SHP77 treated with DMSO at 0.1 percent for 48 hours (cell line): ENCODE data around the gene LRP1B.
"Not testable (repeated sequence)": the region's sequence is repeated elsewhere in the genome, so short reads cannot be mapped to it uniquely, and the experiment has no call there.

ENCODE experiments used
- DNase-seq: peaks from one replicate; lab custom pipeline; 2025; lab: John Stamatoyannopoulos, UW

LRP1B gene

DNA sequence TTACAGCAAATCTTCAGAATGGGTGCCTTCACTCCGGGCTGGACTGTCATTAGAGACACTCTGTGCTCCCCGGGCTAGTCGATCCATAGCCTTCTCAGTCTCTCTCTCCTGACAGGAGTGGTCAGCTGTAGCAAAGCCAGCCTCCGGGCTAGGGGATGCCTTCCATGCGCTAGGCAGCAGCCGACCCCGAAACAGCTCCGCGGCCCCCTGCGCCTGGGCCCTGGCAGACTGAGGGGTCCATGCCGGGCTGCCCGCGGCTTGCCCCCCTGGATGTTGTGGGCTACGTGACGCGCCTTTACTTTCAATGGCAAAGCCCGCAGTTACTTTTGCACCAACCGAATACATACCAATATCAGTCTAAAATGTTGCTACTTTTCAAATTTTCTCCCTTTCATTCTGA lies 1447.2 kb downstream of the LRP1B start:
- no peak for DNase-seq

DNA sequence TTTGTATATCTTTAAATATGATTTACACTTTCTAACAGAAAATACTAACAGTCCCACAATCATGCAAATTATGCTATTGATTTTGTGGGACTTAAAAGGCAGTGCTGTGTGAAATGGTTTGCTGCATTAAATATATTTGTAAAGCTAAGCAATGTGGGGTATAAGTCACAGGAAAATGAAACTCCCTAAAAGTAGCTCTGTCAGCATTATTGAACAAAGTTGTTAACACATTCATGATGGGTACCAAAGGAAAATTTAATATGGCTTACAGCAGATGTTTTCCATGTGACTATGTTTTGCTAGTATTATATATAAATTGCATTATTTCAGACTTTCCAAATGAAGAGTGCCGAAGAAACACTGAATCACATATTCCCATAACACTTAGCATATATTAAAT lies 1450.0 kb downstream of the LRP1B start:
- no peak for DNase-seq

GRCh38 chr2:140679752-140680151 lies 1451.1 kb downstream of the LRP1B start:
- no peak for DNase-seq

GRCh38 chr2:140669911-140670310 lies 1460.9 kb downstream of the LRP1B start:
- DNase-seq = no peak

DNA sequence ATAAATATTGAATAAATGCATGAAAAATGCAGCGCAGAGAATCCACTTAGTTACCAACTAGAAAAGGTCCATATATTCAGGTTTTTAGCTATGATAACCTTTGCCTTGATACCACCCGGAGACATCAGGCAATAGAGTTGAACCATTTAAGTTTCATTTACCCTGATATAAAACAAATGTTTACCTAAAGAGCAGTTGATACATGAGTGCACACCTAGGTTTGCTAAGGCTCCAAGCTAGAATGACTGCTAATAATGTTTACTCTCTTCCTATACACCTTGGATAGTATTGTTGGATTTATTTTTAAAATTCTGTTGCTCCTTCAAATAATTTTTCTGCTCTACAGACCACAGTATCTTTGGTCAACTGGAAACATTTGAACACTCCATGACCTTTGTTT lies 1463.6 kb downstream of the LRP1B start:
- DNase-seq = no peak

- no peak for DNase-seq
Measured at GRCh38 chr2:140662504-140662903, 1468.3 kb downstream of the LRP1B start.

- no peak for DNase-seq
Measured at GRCh38 chr2:140658760-140659692, 1471.8 kb downstream of the LRP1B start.

DNA sequence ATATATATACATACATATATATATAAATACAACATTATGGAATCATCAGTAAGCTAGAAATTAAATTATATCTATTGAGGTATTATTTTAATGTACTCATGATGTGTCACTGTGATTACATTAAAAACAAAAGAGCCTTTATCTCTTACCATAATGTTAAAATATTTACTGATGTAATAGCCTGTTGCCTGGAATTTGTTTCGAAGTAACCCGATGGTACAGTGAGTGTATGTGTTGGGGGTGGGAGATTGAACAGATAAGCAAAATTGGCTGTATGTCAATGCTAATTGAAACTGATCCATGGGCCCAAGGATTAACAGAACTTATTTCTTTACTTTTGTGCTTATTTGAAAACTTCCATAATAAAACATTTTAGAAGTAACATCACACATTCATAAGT lies 1473.2 kb downstream of the LRP1B start:
- DNase-seq = no peak

GRCh38 chr2:140654565-140654964 lies 1476.3 kb downstream of the LRP1B start:
- no peak for DNase-seq

- DNase-seq = no peak
Measured at GRCh38 chr2:140650825-140651224, 1480.0 kb downstream of the LRP1B start.

GRCh38 chr2:140650134-140650533 lies 1480.7 kb downstream of the LRP1B start:
- not testable (repeated sequence) for DNase-seq

DNA sequence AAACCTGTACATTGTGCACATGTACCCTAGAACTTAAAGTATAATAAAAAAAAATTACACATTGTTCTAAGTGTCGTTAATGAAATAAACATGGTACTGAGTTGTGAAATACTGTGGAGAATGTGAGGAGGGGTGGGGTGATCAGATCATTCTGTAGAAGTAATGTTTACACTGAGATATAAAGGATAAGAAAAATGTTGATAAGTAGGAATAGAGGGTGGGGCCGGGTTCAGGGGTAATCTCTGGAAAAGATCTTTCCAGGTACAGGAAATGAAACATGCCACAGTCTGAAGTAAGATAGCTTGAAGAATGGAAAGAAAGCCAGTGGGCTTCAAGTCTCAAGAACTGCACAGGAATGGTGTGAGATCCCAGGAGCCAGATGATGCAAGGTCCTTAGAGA lies 1482.4 kb downstream of the LRP1B start:
- no peak for DNase-seq

DNA sequence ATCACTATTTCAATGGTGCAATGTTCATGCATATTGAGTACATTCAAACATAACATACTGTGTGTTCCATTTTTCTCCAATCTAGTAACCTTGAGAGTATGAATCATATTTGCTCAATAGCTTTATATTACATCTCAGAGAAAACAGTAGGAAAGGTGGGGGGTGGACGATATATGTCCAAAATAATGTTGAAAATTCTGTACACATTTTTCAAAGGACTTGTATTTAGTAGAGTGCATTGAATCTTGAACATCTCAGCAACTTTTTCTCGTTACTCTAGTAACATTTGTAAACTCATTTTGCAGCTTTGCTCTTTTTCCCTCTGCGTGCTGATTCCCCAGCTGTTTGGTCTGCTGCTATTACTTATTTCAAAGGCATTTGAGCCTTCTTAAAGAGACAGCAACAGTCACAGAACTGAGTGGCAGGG lies 1487.0 kb downstream of the LRP1B start:
- no peak for DNase-seq

GRCh38 chr2:140641163-140641562 lies 1489.7 kb downstream of the LRP1B start:
- no peak for DNase-seq

DNA sequence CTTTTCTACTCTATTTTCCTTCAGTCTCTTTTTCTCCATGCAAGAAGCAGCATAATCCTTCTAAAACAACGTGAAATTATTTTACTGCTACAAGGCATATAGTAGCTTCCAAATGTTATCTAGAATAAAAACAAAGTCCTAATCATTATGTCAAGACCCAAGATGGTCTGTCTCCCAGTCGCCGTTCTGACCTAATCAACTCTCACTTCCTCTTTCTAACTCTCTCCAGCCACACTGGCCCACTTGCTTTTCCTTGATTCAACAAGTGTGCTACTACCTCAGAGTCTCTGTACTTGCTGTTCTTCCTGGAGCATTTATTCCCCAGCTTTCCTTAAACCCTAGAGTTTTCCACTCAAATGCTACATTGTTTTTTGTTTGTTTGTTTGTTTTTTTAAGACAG lies 1491.2 kb downstream of the LRP1B start:
- DNase-seq = no peak

DNA sequence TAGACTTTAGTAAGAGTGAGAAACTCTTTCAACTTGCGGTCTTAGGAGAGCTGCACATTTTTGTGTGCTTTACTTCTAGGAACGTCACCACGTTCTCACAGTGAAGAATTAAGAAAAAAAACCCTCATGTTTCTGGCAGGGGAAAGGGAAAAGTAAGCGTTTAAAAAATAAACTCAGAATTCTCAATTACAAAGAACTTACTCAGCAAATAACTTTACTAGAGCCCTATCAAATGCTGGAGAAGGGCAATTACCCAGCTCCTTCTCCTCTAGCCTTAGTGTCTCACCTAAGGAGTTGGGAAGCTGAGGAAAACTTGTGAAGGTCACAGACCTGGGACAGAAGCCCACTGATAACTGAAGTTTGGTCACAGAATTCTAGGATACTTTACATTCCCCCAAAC lies 1500.3 kb downstream of the LRP1B start:
- DNase-seq = no peak

GRCh38 chr2:140627885-140628284 lies 1502.9 kb downstream of the LRP1B start:
- no peak for DNase-seq

DNA sequence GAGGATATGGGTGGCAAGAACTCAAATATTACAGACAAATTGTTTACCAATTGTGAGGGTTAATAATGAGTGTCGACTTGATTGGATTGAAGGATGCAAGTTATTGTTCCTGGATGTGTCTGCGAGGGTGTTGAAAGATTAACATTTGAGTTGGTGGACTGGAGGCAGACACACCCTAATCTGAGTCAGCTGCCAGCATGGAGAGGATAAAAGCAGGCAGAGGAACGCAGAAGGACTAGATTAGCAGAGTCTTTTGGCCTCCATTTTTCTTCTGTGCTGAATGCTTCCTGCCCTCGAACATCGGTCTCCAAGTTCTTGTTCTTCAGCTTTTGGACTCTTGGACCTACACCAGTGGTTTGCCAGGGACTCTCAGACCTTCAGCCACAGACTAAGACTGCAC lies 1503.7 kb downstream of the LRP1B start:
- DNase-seq = no peak

- DNase-seq = peak; percentile 50
Measured at GRCh38 chr2:140624200-140624599, 1506.6 kb downstream of the LRP1B start.

DNA sequence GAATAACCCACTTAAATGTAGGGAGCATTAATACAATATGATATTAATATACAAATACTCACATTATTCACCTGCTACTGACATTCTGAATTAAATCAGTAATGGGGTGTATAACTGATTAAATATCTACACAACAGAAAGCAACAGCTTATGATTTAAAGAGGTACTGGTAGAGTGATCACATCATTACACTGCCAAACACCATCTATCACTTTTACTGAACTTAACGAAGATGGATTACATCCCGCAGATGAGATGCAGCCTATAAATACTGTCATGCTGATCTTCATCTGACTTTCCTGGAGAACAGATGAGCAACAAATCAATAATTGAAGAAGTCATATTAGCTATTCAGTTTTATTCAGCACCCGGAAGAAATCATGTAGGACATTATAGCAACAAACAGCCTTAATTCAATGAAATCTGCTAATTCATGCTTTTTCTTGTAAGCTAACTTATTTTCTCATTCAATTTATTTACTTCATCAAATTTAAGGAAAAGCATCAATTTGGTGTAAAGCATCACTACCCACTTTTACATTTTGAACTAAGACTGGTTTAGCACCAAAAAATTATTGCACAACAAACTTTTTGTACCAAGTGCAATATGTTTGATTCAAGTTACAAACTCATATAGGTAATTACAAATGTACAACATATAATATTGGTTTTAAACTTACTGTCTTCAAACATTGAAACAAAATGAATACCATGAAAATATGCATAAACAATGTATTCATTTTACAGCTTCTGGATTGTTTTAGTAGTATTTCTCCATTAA lies 1509.0 kb downstream of the LRP1B start:
- peak; percentile 45 for DNase-seq

DNA sequence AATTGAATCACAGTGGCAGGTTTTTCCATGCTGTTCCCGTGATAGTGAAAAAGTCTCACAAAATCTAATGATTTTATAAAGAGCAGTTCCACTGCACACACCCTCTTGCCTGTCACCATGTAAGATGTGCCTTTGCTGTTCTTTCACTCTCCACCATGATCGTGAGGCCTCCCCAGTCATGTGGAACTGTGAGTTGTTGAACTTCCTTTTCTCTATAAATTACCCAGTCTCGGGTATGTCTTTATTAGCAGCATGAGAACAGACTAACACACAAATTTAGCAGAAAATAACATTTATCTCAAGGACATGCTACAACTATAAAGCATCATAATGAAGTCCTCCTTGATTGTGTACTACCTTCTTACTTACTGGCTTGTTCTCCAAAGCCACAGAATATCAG lies 1526.0 kb downstream of the LRP1B start:
- DNase-seq = no peak

DNA sequence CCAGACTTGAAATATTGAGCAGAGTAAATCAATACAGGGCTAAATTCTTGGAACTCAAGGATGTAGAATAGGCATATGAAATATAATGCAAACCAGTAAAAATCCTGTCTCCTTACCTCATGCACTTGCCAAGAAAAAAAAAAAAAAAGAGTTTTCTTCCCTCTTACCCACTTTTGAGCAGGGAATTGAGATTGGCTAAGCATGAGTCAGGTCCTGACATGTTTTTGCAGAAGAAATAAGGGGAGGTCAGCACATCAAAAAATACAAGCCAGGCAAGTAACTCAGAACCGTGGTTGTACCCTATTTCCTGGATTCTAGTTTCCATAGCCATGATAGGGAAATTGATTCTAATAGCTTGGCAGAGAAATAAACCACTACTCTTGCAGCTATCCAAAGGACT lies 1526.7 kb downstream of the LRP1B start:
- no peak for DNase-seq

DNA sequence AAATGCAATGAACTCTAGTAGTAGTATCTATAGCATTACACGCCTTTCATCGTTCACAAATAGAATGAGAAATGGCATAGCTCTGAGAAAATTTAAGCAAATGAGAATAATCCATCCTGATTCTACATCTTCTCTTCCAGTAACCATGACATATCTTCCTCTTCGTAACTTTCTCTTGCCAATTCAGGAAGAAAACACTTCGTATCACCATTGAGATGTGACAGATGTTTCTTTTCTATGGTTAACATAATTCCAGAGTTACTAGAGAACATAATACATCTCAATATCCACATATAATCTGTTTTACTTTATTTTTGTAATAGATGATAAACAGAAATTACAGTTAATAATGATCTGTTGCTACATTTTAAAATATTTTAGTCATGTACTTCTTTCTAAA lies 1527.4 kb downstream of the LRP1B start:
- no peak for DNase-seq
